LNCaP clone FGC (cell line): ENCODE data around the gene TRMT5.

Source experiments
- DNase-seq: peaks from one replicate; pipeline ENCODE4 v3.0.0-alpha.2; 2011; ENCODE audit warnings: low read depth
- H3K4me3 ChIP-seq: 2 replicates; pipeline ENCODE4 v1.5.1; 2011; ENCODE audit warnings: mild to moderate bottlenecking, low read depth, low read length, control low read depth
- CTCF ChIP-seq: IDR thresholded peaks from 2 replicates; pipeline ENCODE4 v1.5.1; 2012; ENCODE audit warnings: mild to moderate bottlenecking; ENCODE audit not compliant: control insufficient read depth, insufficient read depth; ENCODE audit errors: extremely low read depth

TRMT5 gene

GRCh38 chr14:60980811-60981632 lies at the start of gene TRMT5, which contains the start of gene SLC38A6:
TRMT5 (minus strand) TSS chr14:60981079; CDS start chr14:60980973, 106 bp downstream.
SLC38A6 (plus strand) TSS chr14:60981245; CDS start chr14:60981278, 33 bp downstream.
- peak within 1 kb of the TSS; percentile 97 for H3K4me3 ChIP-seq
- peak; percentile 88 for DNase-seq
- no peak for TF ChIP-seq CTCF

GRCh38 chr14:61026526-61026925 lies 45.6 kb upstream of the TRMT5 start:
- TF ChIP-seq CTCF: no peak
- no peak for DNase-seq
- no peak overlapping the region for H3K4me3 ChIP-seq

- TF ChIP-seq CTCF: peak; percentile 77
- no peak overlapping the region for H3K4me3 ChIP-seq
- DNase-seq: peak; percentile 75
Measured at GRCh38 chr14:61025251-61026223, 44.7 kb upstream of the TRMT5 start.

- DNase-seq: no peak
- TF ChIP-seq CTCF: no peak
- H3K4me3 ChIP-seq: no peak overlapping the region
Measured at GRCh38 chr14:61019537-61019936, 38.7 kb upstream of the TRMT5 start.

- no peak for TF ChIP-seq CTCF
- H3K4me3 ChIP-seq: no peak overlapping the region
- no peak for DNase-seq
Measured at GRCh38 chr14:61003571-61003970, 22.7 kb upstream of the TRMT5 start.

- no peak overlapping the region for H3K4me3 ChIP-seq
- no peak for DNase-seq
- no peak for TF ChIP-seq CTCF
Measured at GRCh38 chr14:60999536-60999935, 18.7 kb upstream of the TRMT5 start.
